T-helper 1 cell (primary cell): ENCODE measurements around the gene PWP2.
"Not testable (repeated sequence)": the region's sequence is repeated elsewhere in the genome, so short reads cannot be mapped to it uniquely, and the experiment has no call there.

ENCODE experiments used
- DNase-seq, 5 donors: peaks; one replicate each; pipeline ENCODE4 v3.0.0-alpha.2; 2012 to 2020

The PWP2 gene

GRCh38 chr21:44167527-44167926, 60.3 kb downstream of the PWP2 start:
- DNase-seq: not testable (repeated sequence)

DNA sequence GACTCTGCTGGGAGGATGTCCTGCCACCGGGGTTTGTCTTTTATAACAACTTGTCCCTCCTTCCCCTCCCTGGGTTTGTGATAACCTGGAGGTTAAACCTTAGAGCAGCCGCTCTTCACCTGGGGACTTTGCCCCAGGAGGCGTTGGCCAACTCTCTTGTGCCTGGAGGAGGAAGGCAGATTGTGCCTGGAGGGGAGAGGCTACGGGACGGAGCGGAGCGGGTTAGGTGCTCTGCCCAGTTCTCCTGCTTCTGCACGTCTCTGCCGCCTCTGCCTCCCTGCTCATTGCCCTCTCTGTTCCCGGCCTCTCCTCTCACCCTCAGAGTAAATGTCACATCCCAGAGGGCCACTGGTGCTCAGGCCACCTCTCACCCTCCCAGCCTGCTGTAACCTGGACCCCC, 63.1 kb downstream of the PWP2 start:
- DNase-seq: not testable (repeated sequence)

DNA sequence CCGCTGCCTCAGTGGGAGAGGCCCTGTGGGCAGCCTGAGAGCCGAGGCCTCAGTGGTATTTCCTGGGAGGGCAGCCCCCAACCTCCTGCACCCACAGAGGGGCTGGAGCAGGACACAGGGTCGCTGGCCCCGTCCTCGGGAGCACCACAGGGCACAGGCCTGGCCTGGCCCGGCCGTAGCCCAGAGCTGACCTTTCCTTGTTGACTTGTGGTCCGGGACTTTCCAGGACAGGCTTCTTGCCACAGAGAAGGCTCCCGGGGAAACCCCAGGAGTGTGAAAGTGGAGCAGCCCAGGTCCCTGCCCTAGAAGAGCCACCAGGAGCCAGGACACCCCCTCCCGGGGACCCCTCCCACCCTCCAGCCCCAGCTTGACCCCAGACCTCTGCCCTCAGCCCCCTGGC, 63.7 kb downstream of the PWP2 start:
- DNase-seq: not testable (repeated sequence)

GRCh38 chr21:44171962-44172572, 64.9 kb downstream of the PWP2 start:
- not testable (repeated sequence) for DNase-seq

- DNase-seq: not testable (repeated sequence)
These were observed 65.5 kb downstream of the PWP2 start for GRCh38 chr21:44172741-44173140.

DNA sequence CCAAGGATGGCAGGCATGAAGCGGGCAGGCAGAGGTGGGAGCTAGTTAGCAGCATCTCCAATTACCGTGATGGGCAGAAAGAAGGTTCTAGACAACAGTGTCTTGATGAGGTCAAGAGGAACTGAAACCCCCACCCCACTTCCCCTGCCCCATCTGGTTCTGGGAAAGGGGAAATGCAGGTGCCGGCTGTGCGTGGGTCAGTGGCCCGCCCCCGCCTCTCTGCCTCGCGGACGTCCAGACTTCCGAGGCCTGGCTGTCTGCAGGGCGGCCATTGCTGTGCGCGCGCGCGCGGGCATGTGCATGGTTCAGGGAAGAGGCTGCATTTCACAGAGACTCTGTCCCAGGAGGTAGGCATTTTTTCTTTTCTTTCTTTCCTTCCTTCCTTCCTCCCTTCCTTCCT, 68.0 kb downstream of the PWP2 start:
- DNase-seq: not testable (repeated sequence)

- DNase-seq: not testable (repeated sequence)
These were observed 68.9 kb downstream of the PWP2 start for GRCh38 chr21:44176127-44176526.
